GM23338 (cell line): ENCODE results near the gene MDGA2. TPM values are rescaled to one million over a fixed set of nuclear protein-coding genes. Genes with fewer than 3 reads are reported as not detected.

Source experiments
- ATAC-seq: fragments of 200-7000 bp; cut with Tn5 transposase; 3 replicates; pipeline ENCODE4 v1.9.1; 2020
- DNase-seq: peaks from one replicate; pipeline ENCODE4 v3.0.0-alpha.2; 2015; ENCODE audit warnings: low spot score
- H2AFZ ChIP-seq: fragments of 200-600 bp; sonication (generic); 2 replicates; pipeline ENCODE4 v1.8.0; 2016; ENCODE audit warnings: antibody characterized with exemption, mild to moderate bottlenecking, moderate library complexity
- H3F3A ChIP-seq: fragments of 200-600 bp; sonication (generic); replicated peaks from 2 replicates; pipeline ENCODE4 v1.8.0; 2017; ENCODE audit warnings: antibody characterized with exemption, mixed run types, low read depth
- H3K27ac ChIP-seq: fragments of 200-600 bp; sonication (generic); 2 replicates; pipeline ENCODE4 v1.6.1; 2016; ENCODE audit warnings: low read depth
- H3K27me3 ChIP-seq: fragments of 200-600 bp; sonication (generic); 2 replicates; pipeline ENCODE4 v1.8.0; 2016; ENCODE audit warnings: mild to moderate bottlenecking, mixed run types, moderate library complexity; ENCODE audit not compliant: insufficient read depth
- H3K36me3 ChIP-seq: fragments of 200-600 bp; sonication (generic); 2 replicates; pipeline ENCODE4 v1.8.0; 2016; ENCODE audit warnings: mild to moderate bottlenecking; ENCODE audit not compliant: insufficient read depth
- H3K4me1 ChIP-seq: fragments of 200-600 bp; sonication (generic); 2 replicates; pipeline ENCODE4 v1.8.0; 2016; ENCODE audit warnings: mild to moderate bottlenecking, moderate library complexity; ENCODE audit not compliant: insufficient read depth
- H3K4me2 ChIP-seq: fragments of 200-600 bp; sonication (generic); 2 replicates; pipeline ENCODE4 v1.7.1; 2017; ENCODE audit warnings: mixed run types
- H3K4me3 ChIP-seq: fragments of 200-600 bp; sonication (generic); 2 replicates; pipeline ENCODE4 v1.6.1; 2016; ENCODE audit warnings: mixed run types
- H3K79me2 ChIP-seq: fragments of 200-600 bp; sonication (generic); replicated peaks from 2 replicates; pipeline ENCODE4 v1.8.0; 2017; ENCODE audit warnings: mild to moderate bottlenecking; ENCODE audit not compliant: insufficient read depth
- H3K9me2 ChIP-seq: fragments of 200-600 bp; sonication (generic); 2 replicates; pipeline ENCODE4 v1.8.0; 2017; ENCODE audit not compliant: insufficient read depth
- H4K20me1 ChIP-seq: fragments of 200-600 bp; sonication (generic); replicated peaks from 2 replicates; pipeline ENCODE4 v1.8.0; 2017; ENCODE audit warnings: mild to moderate bottlenecking; ENCODE audit not compliant: insufficient read depth
- H3K27ac Mint-ChIP-seq: 2 replicates; pipeline ENCODE4 v1.8.0; 2020; ENCODE audit warnings: inconsistent platforms, mild to moderate bottlenecking, moderate library complexity, mixed read lengths
- H3K27me3 Mint-ChIP-seq: 3 replicates; pipeline ENCODE4 v1.8.0; 2022; ENCODE audit warnings: low read depth, mild to moderate bottlenecking, moderate library complexity, mixed read lengths, inconsistent platforms; ENCODE audit not compliant: insufficient read depth, poor library complexity
- H3K36me3 Mint-ChIP-seq: 3 replicates; pipeline ENCODE4 v1.8.0; 2021; ENCODE audit warnings: low read depth, mild to moderate bottlenecking, inconsistent platforms, moderate library complexity, mixed read lengths
- H3K4me1 Mint-ChIP-seq: 3 replicates; pipeline ENCODE4 v1.8.0; 2020; ENCODE audit warnings: mild to moderate bottlenecking, inconsistent platforms, mixed read lengths
- H3K4me3 Mint-ChIP-seq: 3 replicates; pipeline ENCODE4 v1.8.0; 2021; ENCODE audit warnings: moderate library complexity, mild to moderate bottlenecking, inconsistent platforms, mixed read lengths
- H3K9me3 Mint-ChIP-seq: 3 replicates; pipeline ENCODE4 v1.8.0; 2020; ENCODE audit warnings: moderate library complexity, mild to moderate bottlenecking, inconsistent platforms, mixed read lengths
- ETS1 ChIP-seq: IDR thresholded peaks from 2 replicates; pipeline ENCODE4 v1.6.1; 2016; ENCODE audit warnings: antibody characterized with exemption
- NANOG ChIP-seq: IDR thresholded peaks from 2 replicates; pipeline ENCODE4 v1.6.1; 2016; ENCODE audit warnings: antibody characterized with exemption, borderline replicate concordance
- REST ChIP-seq: IDR thresholded peaks from one replicate; pipeline ENCODE4 v1.6.1; 2018; ENCODE audit warnings: antibody characterized with exemption; ENCODE audit not compliant: unreplicated experiment
- ZNF114 ChIP-seq: fragments of 250-450 bp; sonication (Bioruptor Pico); IDR thresholded peaks from 2 replicates; pipeline ENCODE4 v1.5.0; 2020; ENCODE audit warnings: mild to moderate bottlenecking, moderate library complexity
- ZNF331 ChIP-seq: fragments of 250-450 bp; sonication (Bioruptor Pico); IDR thresholded peaks from 2 replicates; pipeline ENCODE4 v1.5.0; 2020; ENCODE audit warnings: low read depth, mild to moderate bottlenecking, moderate library complexity
- ZNF462 ChIP-seq: fragments of 250-450 bp; sonication (Bioruptor Pico); IDR thresholded peaks from 2 replicates; pipeline ENCODE4 v1.5.0; 2020; ENCODE audit warnings: mild to moderate bottlenecking, moderate library complexity
- polyA plus RNA-seq: library from polyadenylated mRNA; unstranded; fragments of >200 nt; fragmentation: Nextera tagmentation; extraction: Ambion mirVana; gene quantifications from 2 replicates; pipeline ENCODE4 v1.2.1, GENCODE V29; 2016
- total RNA-seq: library from RNA; depleted of rRNA; stranded (reverse); fragments of >200 nt; shearing (Covaris generic); gene quantifications from 2 replicates; pipeline ENCODE4 v1.2.3, GENCODE V29; 2014

Gene MDGA2
- total and polyA plus RNA-seq, 2 experiments from 2014 or later: 0.68 to 1.7 TPM

GRCh38 chr14:47720281-47720680, 44.9 kb upstream of the MDGA2 start (continued):
- no peak for TF ChIP-seq ZNF462

- no peaks in the 10 kb centered on the region for H3K4me1 Mint-ChIP-seq
- H3K4me3 ChIP-seq: no peak overlapping the region
- no peak overlapping the region for H2AFZ ChIP-seq
- H3K27ac Mint-ChIP-seq: no peak overlapping the region
- DNase-seq: no peak
- no peaks in the 10 kb centered on the region for H3K27me3 Mint-ChIP-seq
- H3K9me3 Mint-ChIP-seq: no peaks in the 10 kb centered on the region; the same call in 2 of the 3 replicates
- no peaks in the 10 kb centered on the region for H3K79me2 ChIP-seq
- H3K27ac ChIP-seq: no peak overlapping the region
- no peaks in the 10 kb centered on the region for H4K20me1 ChIP-seq
- H3K36me3 Mint-ChIP-seq: no peaks in the 10 kb centered on the region
- no peak for ATAC-seq
- TF ChIP-seq ETS1 (no peak), ZNF114 (CRISPR knock-in tag) (no peak), REST (no peak), ZNF331 (CRISPR knock-in tag) (no peak), NANOG (no peak)
- H3K4me3 Mint-ChIP-seq: no peak overlapping the region
- H3K9me2 ChIP-seq: no peaks in the 10 kb centered on the region
- H3F3A ChIP-seq: no peaks in the 10 kb centered on the region
- H3K4me1 ChIP-seq: no peaks in the 10 kb centered on the region
- H3K27me3 ChIP-seq: no peaks in the 10 kb centered on the region
- H3K4me2 ChIP-seq: no peak overlapping the region
- H3K36me3 ChIP-seq: no peaks in the 10 kb centered on the region
These were observed 39.9 kb upstream of the MDGA2 start for GRCh38 chr14:47715330-47715729.
